DOHH2 (cell line): ENCODE data around the gene LRRFIP2.

Experiments used
- H3F3A ChIP-seq: fragments of 200-600 bp; sonication (generic), shearing (Covaris generic); 2 replicates; pipeline ENCODE4 v1.6.0; 2016; ENCODE audit warnings: antibody characterized with exemption, mild to moderate bottlenecking; ENCODE audit not compliant: control insufficient read depth, insufficient read depth
- H3K27ac ChIP-seq: fragments of 200-600 bp; sonication (generic); 2 replicates; pipeline ENCODE4 v1.5.1; 2014; ENCODE audit warnings: low read depth, mild to moderate bottlenecking, low read length, moderate library complexity
- H3K27me3 ChIP-seq: fragments of 200-600 bp; sonication (generic); 2 replicates; pipeline ENCODE4 v1.6.1; 2014; ENCODE audit warnings: mild to moderate bottlenecking, low read length, mixed read lengths; ENCODE audit not compliant: control insufficient read depth
- H3K36me3 ChIP-seq: fragments of 200-600 bp; sonication (generic); 2 replicates; pipeline ENCODE4 v1.6.1; 2014; ENCODE audit warnings: mild to moderate bottlenecking, low read length, moderate library complexity, mixed read lengths; ENCODE audit not compliant: control insufficient read depth
- H3K4me1 ChIP-seq: fragments of 200-600 bp; sonication (generic); 2 replicates; pipeline ENCODE4 v1.6.1; 2014; ENCODE audit warnings: mild to moderate bottlenecking, low read length, mixed read lengths; ENCODE audit not compliant: control insufficient read depth
- H3K4me2 ChIP-seq: fragments of 200-600 bp; sonication (generic); 2 replicates; pipeline ENCODE4 v1.6.0; 2014; ENCODE audit warnings: mild to moderate bottlenecking, low read length, moderate library complexity
- H3K4me3 ChIP-seq: fragments of 200-600 bp; sonication (generic); 2 replicates; pipeline ENCODE4 v1.5.1; 2014; ENCODE audit warnings: mild to moderate bottlenecking, low read length, mixed read lengths
- H3K79me2 ChIP-seq: fragments of 200-600 bp; sonication (generic); 2 replicates; pipeline ENCODE4 v1.6.1; 2014; ENCODE audit warnings: mild to moderate bottlenecking, low read length, mixed read lengths; ENCODE audit not compliant: control insufficient read depth
- H3K9me2 ChIP-seq: fragments of 200-600 bp; sonication (generic); replicated peaks from 2 replicates; pipeline ENCODE4 v1.6.1; 2014; ENCODE audit warnings: mild to moderate bottlenecking, low read length, mixed read lengths; ENCODE audit not compliant: control insufficient read depth
- H3K9me3 ChIP-seq: fragments of 200-600 bp; sonication (generic); 2 replicates; pipeline ENCODE4 v1.6.1; 2014; ENCODE audit warnings: antibody characterized with exemption, low read length, mixed read lengths; ENCODE audit not compliant: control insufficient read depth, insufficient read depth
- H4K20me1 ChIP-seq: fragments of 200-600 bp; sonication (generic); 2 replicates; pipeline ENCODE4 v1.6.0; 2014; ENCODE audit warnings: low read depth, mild to moderate bottlenecking, antibody characterized with exemption, low read length, moderate library complexity; ENCODE audit not compliant: control insufficient read depth, insufficient read depth
- EZH2phosphoT487 ChIP-seq: fragments of 200-600 bp; sonication (generic); IDR thresholded peaks from 2 replicates; pipeline ENCODE4 v1.6.1; 2017; ENCODE audit warnings: borderline replicate concordance, mild to moderate bottlenecking, antibody characterized with exemption, low read length, moderate library complexity, mixed read lengths
- TF ChIP-seq, protein P1 (sequence below): fragments of 200-600 bp; sonication (generic); IDR thresholded peaks from one replicate; pipeline ENCODE4 v1.5.1; 2014; ENCODE audit warnings: antibody characterized with exemption, mild to moderate bottlenecking, low read depth, low read length; ENCODE audit not compliant: poor library complexity, severe bottlenecking

Gene LRRFIP2

GRCh38 chr3:37087870-37088269 lies 86.5 kb downstream of the LRRFIP2 start:
- Histone ChIP-seq H3K4me2 (no peak overlapping the region), H3K9me3 (no peaks in the 10 kb centered on the region), H3K9me2 (no peaks in the 10 kb centered on the region), H3K36me3 (peaks cover 3% of the 10 kb centered on the region), H3K27ac (no peak overlapping the region), H3K4me1 (peaks cover 10% of the 10 kb centered on the region), H3K79me2 (no peaks in the 10 kb centered on the region), H3F3A (no peaks in the 10 kb centered on the region), H3K4me3 (no peak overlapping the region), H4K20me1 (0 out of 2 replicates have a peak, but pooled peaks cover 3% of the 10 kb centered on the region), H3K27me3 (no peaks in the 10 kb centered on the region)
- no peak for TF ChIP-seq EZH2phosphoT487
- TF ChIP-seq, protein P1, sequence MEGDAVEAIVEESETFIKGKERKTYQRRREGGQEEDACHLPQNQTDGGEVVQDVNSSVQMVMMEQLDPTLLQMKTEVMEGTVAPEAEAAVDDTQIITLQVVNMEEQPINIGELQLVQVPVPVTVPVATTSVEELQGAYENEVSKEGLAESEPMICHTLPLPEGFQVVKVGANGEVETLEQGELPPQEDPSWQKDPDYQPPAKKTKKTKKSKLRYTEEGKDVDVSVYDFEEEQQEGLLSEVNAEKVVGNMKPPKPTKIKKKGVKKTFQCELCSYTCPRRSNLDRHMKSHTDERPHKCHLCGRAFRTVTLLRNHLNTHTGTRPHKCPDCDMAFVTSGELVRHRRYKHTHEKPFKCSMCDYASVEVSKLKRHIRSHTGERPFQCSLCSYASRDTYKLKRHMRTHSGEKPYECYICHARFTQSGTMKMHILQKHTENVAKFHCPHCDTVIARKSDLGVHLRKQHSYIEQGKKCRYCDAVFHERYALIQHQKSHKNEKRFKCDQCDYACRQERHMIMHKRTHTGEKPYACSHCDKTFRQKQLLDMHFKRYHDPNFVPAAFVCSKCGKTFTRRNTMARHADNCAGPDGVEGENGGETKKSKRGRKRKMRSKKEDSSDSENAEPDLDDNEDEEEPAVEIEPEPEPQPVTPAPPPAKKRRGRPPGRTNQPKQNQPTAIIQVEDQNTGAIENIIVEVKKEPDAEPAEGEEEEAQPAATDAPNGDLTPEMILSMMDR, result no peak

- Histone ChIP-seq H3K9me3 (no peaks in the 10 kb centered on the region), H3K4me2 (no peak overlapping the region), H4K20me1 (0 out of 2 replicates have a peak, but pooled peaks cover 3% of the 10 kb centered on the region), H3K79me2 (no peaks in the 10 kb centered on the region), H3F3A (no peaks in the 10 kb centered on the region), H3K36me3 (peaks cover 8% of the 10 kb centered on the region), H3K27me3 (no peaks in the 10 kb centered on the region), H3K9me2 (no peaks in the 10 kb centered on the region), H3K4me1 (peaks cover 10% of the 10 kb centered on the region), H3K27ac (no peak overlapping the region), H3K4me3 (no peak overlapping the region)
- TF ChIP-seq EZH2phosphoT487, result no peak
- TF ChIP-seq, protein P1, result no peak
These were observed 87.5 kb downstream of the LRRFIP2 start for GRCh38 chr3:37086918-37087317.

DNA sequence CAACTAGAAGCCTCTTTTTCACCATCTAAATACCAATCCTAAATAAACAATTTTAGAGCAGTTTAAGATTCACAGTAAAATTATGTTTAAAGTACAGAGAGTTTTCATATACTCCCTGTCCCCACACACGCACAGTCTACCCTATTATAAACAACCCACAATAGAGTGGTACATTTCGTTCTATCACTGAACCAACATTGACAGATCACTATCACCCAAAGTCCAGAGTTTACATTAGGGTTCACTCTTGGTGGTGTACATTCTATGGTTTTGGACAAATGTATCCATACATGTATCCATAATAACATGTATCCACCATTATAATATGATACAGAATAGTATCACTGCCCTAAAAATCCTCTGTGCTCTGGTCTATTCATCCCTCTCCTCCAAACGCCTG lies 92.1 kb downstream of the LRRFIP2 start:
- no peaks in the 10 kb centered on the region for H3K79me2 ChIP-seq
- no peaks in the 10 kb centered on the region for H3K27me3 ChIP-seq
- H4K20me1 ChIP-seq, result no peaks in the 10 kb centered on the region
- H3K9me2 ChIP-seq, result no peaks in the 10 kb centered on the region
- H3K4me1 ChIP-seq, result peaks cover 10% of the 10 kb centered on the region
- no peak for TF ChIP-seq EZH2phosphoT487
- TF ChIP-seq, protein P1, result no peak
- H3K4me2 ChIP-seq, result no peak overlapping the region
- H3K4me3 ChIP-seq, result no peak overlapping the region
- H3K36me3 ChIP-seq, result peaks cover 8% of the 10 kb centered on the region
- H3F3A ChIP-seq, result no peaks in the 10 kb centered on the region
- no peak overlapping the region for H3K27ac ChIP-seq
- no peaks in the 10 kb centered on the region for H3K9me3 ChIP-seq
